ENCODE measurements around the gene SNRPA1.
A peak's percentile ranks its signal among the peaks of the same experiment; 100 is the strongest.

SNRPA1 gene

DNA sequence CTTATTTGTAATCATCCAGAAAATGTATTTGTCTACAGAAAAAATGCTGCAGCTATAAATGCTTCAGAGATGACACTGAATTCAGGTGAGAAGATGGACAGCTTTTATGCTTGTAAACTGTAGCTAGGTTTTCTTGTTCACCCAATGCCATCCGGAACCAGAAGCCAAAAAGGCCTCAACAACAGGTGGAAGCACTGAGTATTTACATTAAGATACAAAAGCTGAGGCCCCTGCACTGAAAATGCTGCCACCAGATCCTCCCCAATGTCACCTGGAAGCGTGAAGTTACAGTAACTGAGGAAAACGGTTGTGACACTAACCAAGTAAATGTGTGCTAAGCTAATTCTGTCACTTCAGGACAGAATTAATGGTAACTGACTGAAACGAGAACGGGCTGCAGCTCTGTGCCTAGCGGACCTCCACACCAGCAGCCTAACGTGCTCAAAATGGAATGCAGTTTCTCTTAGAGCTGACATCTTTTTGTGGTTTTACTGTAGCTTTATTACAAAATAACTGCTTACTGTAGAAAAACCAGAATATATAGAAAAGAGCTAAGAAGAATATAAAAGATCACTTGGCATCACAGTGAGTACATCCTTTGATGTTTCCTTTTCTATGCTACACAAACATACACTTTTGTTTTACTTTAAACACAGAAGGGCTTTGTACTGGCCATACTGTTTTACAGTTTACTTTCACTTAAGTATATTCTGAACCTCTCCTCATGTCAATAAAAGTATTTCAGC, 50.8 kb downstream of the SNRPA1 start:
- no peak for DNase-seq (ENCODE audit: low read depth in 2 of 2, low spot score in 1 of 2)

DNA sequence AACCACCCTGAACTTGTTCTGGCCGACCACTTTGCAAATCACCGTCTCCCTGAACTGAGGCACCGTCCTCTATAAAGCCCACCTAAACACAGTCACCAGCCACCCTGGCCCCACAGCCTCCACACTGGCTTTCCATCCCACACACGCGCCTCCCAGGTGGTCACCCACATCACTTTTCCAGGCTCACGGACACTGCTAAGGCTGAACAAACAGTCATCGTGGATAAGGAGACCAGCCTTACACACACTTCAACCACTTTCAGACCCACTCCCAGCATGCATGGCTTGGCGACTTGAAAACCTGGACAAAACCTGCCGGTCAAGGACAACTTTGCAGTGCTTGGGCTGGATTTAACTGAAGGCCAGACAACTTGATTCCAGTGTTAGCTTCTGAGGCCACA, 51.6 kb downstream of the SNRPA1 start:
- DNase-seq (ENCODE audit: low read depth in 2 of 2, low spot score in 1 of 2) = no peak

DNA sequence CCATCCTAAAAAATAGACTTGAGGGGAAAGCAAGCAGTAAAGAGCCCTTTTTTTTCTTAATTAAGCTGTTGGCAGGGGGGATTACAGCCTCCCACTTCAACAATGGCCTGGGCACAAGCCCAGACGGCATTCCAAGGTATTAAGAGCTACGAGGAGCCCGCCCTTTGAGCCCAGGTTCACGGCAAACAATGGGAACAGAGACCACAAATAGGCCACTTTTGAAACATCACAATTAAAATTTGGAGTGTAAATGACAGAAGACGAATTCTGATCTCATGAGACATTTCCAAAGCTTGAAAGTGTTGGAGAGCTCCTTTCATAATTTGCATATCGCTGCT, 52.1 kb downstream of the SNRPA1 start:
- no peak for DNase-seq (ENCODE audit: low read depth in 2 of 2, low spot score in 1 of 2)

DNA sequence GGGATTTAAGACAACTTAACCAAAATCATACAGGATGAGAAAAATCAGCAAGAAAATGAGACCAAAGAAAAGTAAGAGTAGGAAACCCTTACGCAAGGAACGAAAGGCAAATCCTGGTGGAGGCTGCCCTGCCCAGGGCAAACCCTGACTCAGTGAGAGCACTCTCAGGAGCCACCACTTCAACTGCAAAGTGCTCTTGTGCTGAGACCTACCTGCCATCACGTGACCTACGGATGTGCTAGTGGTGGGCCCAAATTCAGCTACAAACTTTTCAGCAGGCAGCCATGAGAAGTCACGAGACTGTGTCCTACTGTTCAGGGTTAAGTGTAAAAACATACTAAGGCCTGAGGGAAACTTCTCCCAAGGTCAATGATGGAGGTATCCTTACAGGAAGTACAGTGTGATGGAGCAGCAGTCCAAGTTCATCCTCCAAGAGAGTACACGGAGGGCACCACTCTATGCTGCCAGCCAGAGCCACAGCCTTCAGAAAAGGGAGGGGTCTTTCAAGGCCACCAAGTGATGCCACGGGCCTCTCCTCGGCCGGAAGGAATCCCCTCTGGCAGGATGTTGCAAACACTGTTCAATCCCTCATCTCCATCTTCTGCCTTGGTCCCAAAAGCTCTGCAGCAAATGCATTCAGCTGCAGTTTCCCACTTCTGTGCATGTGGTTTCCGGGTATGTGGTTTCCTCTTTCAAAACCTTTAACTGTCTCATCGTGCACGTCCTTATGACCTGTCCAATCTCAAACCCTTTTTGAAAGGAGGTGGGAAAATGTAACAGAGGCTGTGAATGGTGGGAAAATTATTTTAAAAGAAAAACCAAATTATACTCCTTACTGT, 52.7 kb downstream of the SNRPA1 start:
- peak; percentile 33 to 36 for DNase-seq (ENCODE audit: low read depth in 2 of 2, low spot score in 1 of 2)

DNA sequence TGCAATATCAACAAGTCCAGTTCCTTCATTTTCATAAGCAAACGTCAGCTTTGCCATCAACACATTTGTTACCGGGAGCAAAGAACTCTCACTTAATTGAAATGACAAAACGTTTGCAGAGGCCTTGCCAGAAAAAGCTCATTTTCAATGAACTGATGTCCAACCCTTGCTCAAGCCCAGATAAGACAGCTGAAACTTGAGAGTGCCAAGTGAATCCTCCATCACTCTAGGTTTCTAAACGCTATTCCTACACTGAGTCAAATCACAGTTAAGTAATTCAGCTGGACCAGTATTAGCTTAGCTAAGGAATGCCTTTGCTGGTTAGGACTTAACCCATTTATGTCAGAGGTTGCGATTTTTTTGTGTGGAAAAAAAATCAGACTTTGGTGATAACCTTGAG, 54.7 kb downstream of the SNRPA1 start:
- no peak for DNase-seq (ENCODE audit: low read depth in 2 of 2, low spot score in 1 of 2)

DNA sequence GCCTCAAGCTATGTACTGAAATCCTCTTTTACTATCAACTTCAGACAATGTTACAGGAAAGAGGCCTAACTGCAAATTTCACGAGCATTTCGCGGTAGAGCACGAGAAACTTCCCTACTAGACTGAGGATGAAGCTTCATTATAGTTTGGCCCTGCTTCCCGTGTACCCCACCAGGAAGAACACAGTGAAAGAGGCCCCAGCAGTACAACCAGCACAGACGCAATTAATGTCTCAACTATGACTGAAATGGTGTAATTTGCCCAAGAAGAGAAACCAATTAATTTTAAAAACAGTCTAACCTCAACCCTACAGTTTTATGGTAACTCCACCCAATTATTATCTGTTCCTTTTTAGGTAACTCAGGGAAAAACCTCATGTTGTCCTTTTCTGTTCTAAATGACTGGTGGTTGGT, 55.3 kb downstream of the SNRPA1 start:
- DNase-seq (ENCODE audit: low read depth in 2 of 2, low spot score in 1 of 2) = no peak

DNA sequence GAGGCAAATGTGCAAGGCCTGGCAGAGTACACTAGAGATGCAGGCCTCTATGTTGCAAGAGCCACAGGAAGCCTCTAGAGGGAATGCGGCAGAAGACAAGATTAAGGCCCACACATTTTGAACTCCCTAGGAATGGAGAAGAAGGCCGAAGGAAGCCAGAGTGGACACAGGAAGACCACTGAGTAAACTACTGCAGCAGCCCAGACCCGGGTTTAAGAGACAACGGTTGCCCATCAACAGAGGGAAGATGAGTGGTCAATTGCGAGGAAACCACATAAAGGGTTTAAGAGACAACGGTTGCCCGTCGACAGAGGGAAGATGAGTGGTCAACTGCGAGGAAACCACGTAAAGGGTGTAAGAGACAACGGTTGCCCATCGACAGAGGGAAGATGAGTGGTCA, 57.8 kb downstream of the SNRPA1 start:
- no peak for DNase-seq (ENCODE audit: low read depth in 2 of 2, low spot score in 1 of 2)

DNA sequence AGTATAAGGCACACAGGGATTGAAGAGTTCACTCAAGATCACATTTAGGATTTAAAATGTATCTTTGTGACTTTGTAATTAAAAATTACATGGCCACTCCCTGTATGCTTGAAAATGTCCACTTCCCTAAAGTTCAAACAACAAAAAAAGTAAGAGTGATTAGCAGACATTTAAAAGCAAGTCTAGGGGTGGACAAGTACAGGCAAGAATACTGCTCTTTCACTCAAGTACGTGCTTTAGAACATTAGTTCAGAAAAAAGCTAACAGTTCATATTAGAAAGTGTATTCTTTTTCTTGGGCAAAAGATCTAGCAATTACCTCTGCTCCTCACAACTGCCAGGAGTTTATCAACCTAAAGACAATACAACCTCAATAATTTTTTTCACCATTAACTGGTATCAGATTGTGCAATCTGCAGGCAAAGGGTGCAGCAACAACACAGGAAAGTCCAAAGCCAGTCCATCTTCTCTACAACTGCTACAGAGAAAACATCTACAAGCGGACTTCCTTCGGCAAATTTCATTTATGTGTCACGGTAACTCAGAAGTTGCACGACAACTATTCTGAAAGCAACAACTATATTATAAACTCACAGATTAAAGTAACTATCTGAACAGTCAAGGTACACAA, 61.3 kb downstream of the SNRPA1 start:
- DNase-seq (ENCODE audit: low read depth in 2 of 2, low spot score in 1 of 2) = no peak

DNA sequence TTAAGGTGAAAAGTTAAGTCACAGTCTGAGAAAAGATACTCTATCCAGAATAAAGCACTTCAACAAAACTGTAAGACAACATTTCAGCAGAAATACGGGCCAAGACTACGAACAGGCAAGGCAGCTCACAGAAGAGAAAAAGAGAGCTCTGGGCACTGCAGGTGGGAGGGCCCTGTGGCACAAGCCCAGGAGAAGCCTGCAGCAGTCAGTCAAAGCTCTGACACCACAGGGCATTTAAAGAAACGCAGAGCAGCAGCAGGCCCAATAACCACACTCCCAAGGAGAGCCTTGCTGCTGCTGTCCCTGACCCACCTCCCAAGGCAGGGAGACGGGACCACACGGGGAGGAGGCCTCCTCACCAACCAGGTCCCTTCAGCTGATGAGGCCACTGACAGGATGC, 62.4 kb downstream of the SNRPA1 start:
- DNase-seq (ENCODE audit: low read depth in 2 of 2, low spot score in 1 of 2) = no peak
